Hepatocyte (in vitro differentiated cells): ENCODE data around the gene CNTNAP2.
"Not testable (repeated sequence)": the region's sequence is repeated elsewhere in the genome, so short reads cannot be mapped to it uniquely, and the experiment has no call there.

Experiments
- CTCF ChIP-seq: fragments of 200-600 bp; sonication (generic); IDR thresholded peaks from 2 replicates; pipeline ENCODE4 v1.5.1; 2016; ENCODE audit warnings: antibody characterized with exemption, mild to moderate bottlenecking; ENCODE audit not compliant: poor library complexity
- EZH2 ChIP-seq: fragments of 200-600 bp; sonication (generic); IDR thresholded peaks from 2 replicates; pipeline ENCODE4 v1.6.1; 2016; ENCODE audit warnings: antibody characterized with exemption, mild to moderate bottlenecking, borderline replicate concordance
- EZH2phosphoT487 ChIP-seq: fragments of 200-600 bp; sonication (generic); IDR thresholded peaks from one replicate; pipeline ENCODE4 v1.6.1; 2018; ENCODE audit warnings: antibody characterized with exemption, mild to moderate bottlenecking, low read depth, moderate library complexity; ENCODE audit not compliant: unreplicated experiment, severe bottlenecking

DNA sequence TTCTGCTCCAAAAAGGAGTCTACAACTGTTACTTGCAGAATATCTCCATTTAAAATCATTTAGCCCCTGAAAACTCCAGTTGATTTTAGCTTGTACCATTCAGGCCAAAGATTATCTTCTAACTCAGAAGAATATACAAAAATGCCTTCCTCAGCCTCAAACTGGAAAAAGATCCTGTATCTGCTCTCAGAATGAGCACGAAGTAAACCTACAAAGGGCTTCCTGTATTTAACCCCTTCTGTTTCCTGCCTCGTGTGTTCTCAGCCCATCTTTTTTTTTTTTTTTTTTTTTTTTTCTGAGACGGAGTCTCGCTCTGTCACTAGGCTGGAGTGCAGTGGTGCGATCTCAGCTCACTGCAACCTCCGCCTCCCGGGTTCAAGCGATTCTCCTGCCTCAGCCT is 2334.9 kb downstream of the CNTNAP2 start:
- not testable (repeated sequence) for TF ChIP-seq CTCF, EZH2, EZH2phosphoT487
